Fibroblast of mammary gland (primary cell): ENCODE data around the gene LSS.
A peak's percentile ranks its signal among the peaks of the same experiment; 100 is the strongest.

Experiments used
- DNase-seq: peaks from one replicate; pipeline ENCODE4 v3.0.0-alpha.2; 2010; ENCODE audit warnings: low read depth
- H3K4me3 ChIP-seq: 2 replicates; pipeline ENCODE4 v1.5.1; 2011; ENCODE audit warnings: low read depth, mild to moderate bottlenecking, low read length, moderate library complexity; ENCODE audit not compliant: control insufficient read depth
- CTCF ChIP-seq: conservative IDR thresholded peaks from 2 replicates; pipeline ENCODE4 v1.5.1; 2011; ENCODE audit warnings: low read depth, low read length, inconsistent platforms; ENCODE audit not compliant: control insufficient read depth, insufficient read depth

The LSS gene

GRCh38 chr21:46239817-46240325 lies 11.3 kb upstream of the LSS start:
- DNase-seq: no peak
- no peak for TF ChIP-seq CTCF
- no peak overlapping the region for H3K4me3 ChIP-seq

- no peak for TF ChIP-seq CTCF
- H3K4me3 ChIP-seq: no peak overlapping the region
- no peak for DNase-seq
Observed at GRCh38 chr21:46237474-46237873, 8.9 kb upstream of the LSS start.

- H3K4me3 ChIP-seq: no peak overlapping the region
- TF ChIP-seq CTCF: no peak
- DNase-seq: no peak
Observed at GRCh38 chr21:46234436-46234950, 5.9 kb upstream of the LSS start.

GRCh38 chr21:46229923-46230260 lies 1.3 kb upstream of the LSS start:
- no peak for TF ChIP-seq CTCF
- H3K4me3 ChIP-seq: peak overlapping the region; percentile 53
- no peak for DNase-seq

- peak overlapping the region; percentile 53 for H3K4me3 ChIP-seq
- no peak for DNase-seq
- TF ChIP-seq CTCF: peak; percentile 33
Observed at GRCh38 chr21:46229133-46229922, 754 bp upstream of the LSS start.

- no peak for DNase-seq
- H3K4me3 ChIP-seq: peak overlapping the region; percentile 85
- no peak for TF ChIP-seq CTCF
Observed at GRCh38 chr21:46227811-46228344, 696 bp downstream of the LSS start.
